Fibroblast of lung (primary cell): ENCODE results near the gene NECTIN3. TPM values are rescaled to one million over a fixed set of nuclear protein-coding genes. Genes with fewer than 3 reads are reported as not detected.

ENCODE experiments used
- DNase-seq, 2 donors: peaks; one replicate each; pipeline versions ENCODE4 v3.0.0 to v3.0.0-alpha.2; 2010; ENCODE audit warnings: low read depth in 2 of 2
- H2AFZ ChIP-seq: 2 replicates; pipeline ENCODE4 v1.5.1; 2012; ENCODE audit warnings: low read length, control low read depth, inconsistent platforms
- H3K27ac ChIP-seq: 2 replicates; pipeline ENCODE4 v1.5.1; 2011; ENCODE audit warnings: low read length, control low read depth; ENCODE audit not compliant: insufficient read depth
- H3K27me3 ChIP-seq: 2 replicates; pipeline ENCODE4 v1.5.1; 2011; ENCODE audit warnings: mild to moderate bottlenecking, low read length; ENCODE audit not compliant: control insufficient read depth, insufficient read depth
- H3K36me3 ChIP-seq: 2 replicates; pipeline ENCODE4 v1.5.1; 2011; ENCODE audit warnings: low read length; ENCODE audit not compliant: control insufficient read depth, insufficient read depth
- H3K4me1 ChIP-seq: 2 replicates; pipeline ENCODE4 v1.5.1; 2011; ENCODE audit warnings: low read length; ENCODE audit not compliant: control insufficient read depth, insufficient read depth; ENCODE audit errors: extremely low read depth
- H3K4me2 ChIP-seq: 2 replicates; pipeline ENCODE4 v1.5.1; 2011; ENCODE audit warnings: low read length, control low read depth; ENCODE audit not compliant: insufficient read depth; ENCODE audit errors: extremely low read depth
- H3K4me3 ChIP-seq, 4 experiments: fragments of 200-600 bp in 1 of 4; sonication (generic) in 1 of 4; replicated peaks in 1 of 4; 2 replicates each; pipeline ENCODE4 v1.5.1; 2011 to 2016; ENCODE audit warnings: low read length in 4 of 4, low read depth in 3 of 4, mild to moderate bottlenecking in 3 of 4, control low read depth in 2 of 4, inconsistent platforms in 1 of 4, mixed read lengths in 1 of 4; ENCODE audit not compliant: insufficient read depth in 1 of 4; ENCODE audit errors: control extremely low read depth in 1 of 4
- H3K79me2 ChIP-seq: 2 replicates; pipeline ENCODE4 v1.5.1; 2012; ENCODE audit warnings: mild to moderate bottlenecking, low read length, inconsistent platforms; ENCODE audit not compliant: control insufficient read depth, insufficient read depth
- H3K9ac ChIP-seq: 2 replicates; pipeline ENCODE4 v1.5.1; 2011; ENCODE audit warnings: mild to moderate bottlenecking, low read length, control low read depth; ENCODE audit not compliant: insufficient read depth
- H3K9me3 ChIP-seq: 2 replicates; pipeline ENCODE4 v1.5.1; 2012; ENCODE audit warnings: low read depth, low read length; ENCODE audit not compliant: control insufficient read depth, insufficient read depth
- H4K20me1 ChIP-seq: 2 replicates; pipeline ENCODE4 v1.5.1; 2011; ENCODE audit warnings: low read length; ENCODE audit not compliant: control insufficient read depth, insufficient read depth; ENCODE audit errors: extremely low read depth
- CTCF ChIP-seq, 2 donors: IDR thresholded peaks in 1 of 2; conservative IDR thresholded peaks in 1 of 2; 1 replicate in 1 of 2; 2 replicates in 1 of 2; pipeline ENCODE4 v1.5.1; 2011 to 2012; ENCODE audit warnings: low read length in 2 of 2, control low read depth in 1 of 2, inconsistent platforms in 1 of 2, low read depth in 1 of 2, mild to moderate bottlenecking in 1 of 2
- EZH2 ChIP-seq: IDR thresholded peaks from 2 replicates; pipeline ENCODE4 v1.5.1; 2012; ENCODE audit warnings: low read length, control low read depth, mild to moderate bottlenecking; ENCODE audit errors: missing control alignments
- polyA plus RNA-seq, 2 donors: library from polyadenylated mRNA; depleted of rRNA in 1 of 2; stranded (reverse) in 1 of 2; unstranded in 1 of 2; fragments of >200 nt; gene quantifications; 2 replicates each; pipeline ENCODE4 v1.2.1, GENCODE V29; 2011 to 2012; ENCODE audit warnings: missing spikeins in 1 of 2
- total RNA-seq: library from RNA; depleted of rRNA; stranded (reverse); fragments of >200 nt; gene quantifications from 2 replicates; pipeline ENCODE4 v1.2.1, GENCODE V29; 2014

Gene NECTIN3
- total and polyA plus RNA-seq, 2 donors (not counting 1 experiment from before 2014, with no cell fraction given), result 46.9 to 58.1 TPM

GRCh38 chr3:111051354-111051753 is 20.3 kb upstream of the NECTIN3 start:
- Histone ChIP-seq H3K4me1 (no peaks in the 10 kb centered on the region), H3K36me3 (no peaks in the 10 kb centered on the region), H3K27ac (no peak overlapping the region), H3K9me3 (no peaks in the 10 kb centered on the region), H3K79me2 (no peaks in the 10 kb centered on the region), H3K4me3 (no peak overlapping the region), H3K4me2 (no peak overlapping the region), H3K9ac (no peak overlapping the region), H2AFZ (no peak overlapping the region), H3K27me3 (no peaks in the 10 kb centered on the region), H4K20me1 (no peaks in the 10 kb centered on the region)
- TF ChIP-seq CTCF (conservative IDR thresholded peaks at IDR 0.05 in 1 of 2, IDR thresholded peaks at IDR 0.05 in 1 of 2; ENCODE audit: low read depth in 1 of 2, low read length in 2 of 2) (no peak), EZH2 (no peak)
- DNase-seq, result no peak

- Histone ChIP-seq H3K4me1 (no peaks in the 10 kb centered on the region), H3K9me3 (no peaks in the 10 kb centered on the region), H3K27ac (no peak overlapping the region), H3K36me3 (no peaks in the 10 kb centered on the region), H3K9ac (no peak overlapping the region), H3K79me2 (peaks cover 26% of the 10 kb centered on the region), H2AFZ (no peak overlapping the region), H3K4me3 (no peak overlapping the region), H4K20me1 (no peaks in the 10 kb centered on the region), H3K27me3 (no peaks in the 10 kb centered on the region), H3K4me2 (no peak overlapping the region)
- TF ChIP-seq EZH2 (no peak), CTCF (conservative IDR thresholded peaks at IDR 0.05 in 1 of 2, IDR thresholded peaks at IDR 0.05 in 1 of 2; ENCODE audit: low read depth in 1 of 2, low read length in 2 of 2) (no peak)
- DNase-seq, result no peak
Observed at GRCh38 chr3:111068574-111068973, 3.0 kb upstream of the NECTIN3 start.

DNA sequence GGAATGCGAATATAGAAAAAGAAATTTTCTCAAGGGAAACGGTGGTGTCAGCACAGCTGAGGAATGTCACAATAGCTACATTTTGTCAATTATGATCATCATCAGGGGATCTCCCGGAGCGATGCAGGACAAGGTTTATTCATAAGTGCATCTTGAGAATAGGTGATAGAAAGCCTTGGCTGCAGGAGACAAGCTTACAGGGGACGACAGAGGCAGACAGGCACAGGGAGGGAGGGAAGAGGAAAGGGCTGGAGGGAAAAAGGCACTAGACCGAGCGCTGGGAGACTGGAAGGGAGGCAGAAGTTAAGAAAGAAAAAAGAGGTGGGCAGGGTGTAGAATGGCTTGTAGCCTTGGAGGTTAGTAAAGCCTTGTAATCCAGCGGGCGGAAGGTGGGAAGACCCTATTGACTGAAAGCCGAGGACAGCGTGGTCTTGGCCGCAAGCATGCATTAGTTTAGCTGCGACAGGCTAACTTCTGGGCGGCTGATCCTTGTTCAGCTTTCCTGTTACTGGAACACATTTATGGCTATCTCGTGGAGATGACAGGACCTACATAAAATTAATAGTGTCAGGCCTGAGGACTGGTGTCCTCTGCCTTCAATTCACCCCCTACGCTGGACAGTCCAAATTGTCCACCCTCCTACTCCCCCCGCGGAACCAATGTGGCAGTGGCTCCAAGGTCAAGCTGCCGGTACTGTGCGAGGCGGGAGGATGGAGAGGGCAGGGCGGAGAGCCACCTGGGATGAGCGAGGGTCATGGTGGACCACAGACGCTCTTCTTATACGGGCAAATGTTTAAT is 1.4 kb upstream of the NECTIN3 start:
- DNase-seq, result peak; percentile 11 to 31
- TF ChIP-seq CTCF (conservative IDR thresholded peaks at IDR 0.05 in 1 of 2, IDR thresholded peaks at IDR 0.05 in 1 of 2; ENCODE audit: low read depth in 1 of 2, low read length in 2 of 2), result no peak
- TF ChIP-seq EZH2, result no peak

More for the DNA sequence above, 1.4 kb upstream of the NECTIN3 start:
- no peaks in the 10 kb centered on the region for H4K20me1 ChIP-seq
- H2AFZ ChIP-seq, result peak overlapping the region; percentile 60
- no peaks in the 10 kb centered on the region for H3K4me1 ChIP-seq
- no peaks in the 10 kb centered on the region for H3K9me3 ChIP-seq
- peak overlapping the region; percentile 79 for H3K4me2 ChIP-seq
- H3K27me3 ChIP-seq, result no peaks in the 10 kb centered on the region
- H3K36me3 ChIP-seq, result no peaks in the 10 kb centered on the region
- H3K79me2 ChIP-seq, result peaks cover 42% of the 10 kb centered on the region
- H3K27ac ChIP-seq, result peak overlapping the region; percentile 90
- H3K4me3 ChIP-seq, result peak overlapping the region; percentile 73 to 92 (median 84)
- H3K9ac ChIP-seq, result peak overlapping the region; percentile 76
